Measurements from ENCODE around the gene SAP30BP. TPM values are rescaled to one million over a fixed set of nuclear protein-coding genes. Genes with fewer than 3 reads are reported as not detected.
A peak's percentile ranks its signal among the peaks of the same experiment; 100 is the strongest.

Gene SAP30BP
- total and polyA plus RNA-seq, 2 of the 13 experiments (the other 11 are each of a cell fraction or from before 2014, with no cell fraction given): 67.7 to 99.4 TPM

GRCh38 chr17:75652934-75653549 lies 14.1 kb upstream of the SAP30BP start (continued):
- no peak for TF ChIP-seq POLR2A (IDR thresholded peaks at IDR 0.05; ENCODE audit: insufficient read depth in 1 of 2, low read depth in 2 of 2, low read length in 2 of 2)
- TF ChIP-seq EEA1 (CRISPR knock-in tag; IDR thresholded peaks at IDR 0.05; ENCODE audit: borderline replicate concordance): 0 out of 2 replicates have a peak, but pooled peaks have one; percentile 20
- TF ChIP-seq TBL1XR1 (IDR thresholded peaks at IDR 0.05; ENCODE audit: borderline replicate concordance, low read length, partially characterized antibody): no peak
- TF ChIP-seq MAFG (CRISPR knock-in tag; IDR thresholded peaks at IDR 0.05): no peak
- no peak for TF ChIP-seq RFXANK (CRISPR knock-in tag; IDR thresholded peaks at IDR 0.05)
- 0 out of 2 replicates have a peak, but pooled peaks have one; percentile 18 for TF ChIP-seq IRF9 (CRISPR knock-in tag; IDR thresholded peaks at IDR 0.05; ENCODE audit: borderline replicate concordance)
- TF ChIP-seq ZNF800 (CRISPR knock-in tag; IDR thresholded peaks at IDR 0.05): no peak
- no peak for TF ChIP-seq RORA (CRISPR knock-in tag; IDR thresholded peaks at IDR 0.05)
- TF ChIP-seq NFYB (CRISPR knock-in tag; IDR thresholded peaks at IDR 0.05): no peak
- no peak for TF ChIP-seq ZNF607 (CRISPR knock-in tag; IDR thresholded peaks at IDR 0.05; ENCODE audit: borderline replicate concordance)
- TF ChIP-seq SOX5 (CRISPR knock-in tag; IDR thresholded peaks at IDR 0.05; ENCODE audit: borderline replicate concordance): no peak
- no peak for TF ChIP-seq MAFK (conservative IDR thresholded peaks at IDR 0.05 in 1 of 2, IDR thresholded peaks at IDR 0.05 in 1 of 2; ENCODE audit: low read length in 2 of 2)
- peak; percentile 72 for TF ChIP-seq ZBTB7B (CRISPR knock-in tag; IDR thresholded peaks at IDR 0.05)
- 0 out of 2 replicates have a peak, but pooled peaks have one; percentile 29 for TF ChIP-seq KMT2B (CRISPR knock-in tag; IDR thresholded peaks at IDR 0.05)
- TF ChIP-seq TGIF2 (CRISPR knock-in tag; IDR thresholded peaks at IDR 0.05): no peak
- no peak for TF ChIP-seq USF2 (IDR thresholded peaks at IDR 0.05; ENCODE audit: low read depth, low read length)
- no peak for TF ChIP-seq USF2 (CRISPR knock-in tag; IDR thresholded peaks at IDR 0.05; ENCODE audit: borderline replicate concordance)
- TF ChIP-seq ZNF124 (CRISPR knock-in tag; IDR thresholded peaks at IDR 0.05): no peak
- no peak for TF ChIP-seq TOE1 (CRISPR knock-in tag; IDR thresholded peaks at IDR 0.05)
- TF ChIP-seq MIER3 (CRISPR knock-in tag; IDR thresholded peaks at IDR 0.05; ENCODE audit: borderline replicate concordance): 0 out of 2 replicates have a peak, but pooled peaks have one; percentile 36
- TF ChIP-seq SAP130 (CRISPR knock-in tag; IDR thresholded peaks at IDR 0.05; ENCODE audit: low read depth): peak; percentile 38; the same call in 1 of the 2 replicates
- no peak for TF ChIP-seq DNMT3B (CRISPR knock-in tag; conservative IDR thresholded peaks at IDR 0.05)
- TF ChIP-seq ZNF17 (CRISPR knock-in tag; IDR thresholded peaks at IDR 0.05): no peak
- no peak for TF ChIP-seq ZNF775 (CRISPR knock-in tag; IDR thresholded peaks at IDR 0.05; ENCODE audit: borderline replicate concordance)
- 0 out of 2 replicates have a peak, but pooled peaks have one; percentile 66 for TF ChIP-seq ZNF576 (CRISPR knock-in tag; IDR thresholded peaks at IDR 0.05)
- no peak for TF ChIP-seq SKI (IDR thresholded peaks at IDR 0.05; ENCODE audit: partially characterized antibody)
- no peak for TF ChIP-seq NFYC (CRISPR knock-in tag; IDR thresholded peaks at IDR 0.05)
- no peak for TF ChIP-seq SIX4 (CRISPR knock-in tag; IDR thresholded peaks at IDR 0.05)
- TF ChIP-seq ZNF143 (CRISPR knock-in tag; IDR thresholded peaks at IDR 0.05): no peak
